ENCODE measurements around the gene SEC14L2. TPM values are rescaled to one million over a fixed set of nuclear protein-coding genes. Genes with fewer than 3 reads are reported as not detected.

The SEC14L2 gene
- total and polyA plus RNA-seq, 2 donors (not counting 3 experiments of a cell fraction or from before 2014, with no cell fraction given), result 22.5 to 28.8 TPM

DNA sequence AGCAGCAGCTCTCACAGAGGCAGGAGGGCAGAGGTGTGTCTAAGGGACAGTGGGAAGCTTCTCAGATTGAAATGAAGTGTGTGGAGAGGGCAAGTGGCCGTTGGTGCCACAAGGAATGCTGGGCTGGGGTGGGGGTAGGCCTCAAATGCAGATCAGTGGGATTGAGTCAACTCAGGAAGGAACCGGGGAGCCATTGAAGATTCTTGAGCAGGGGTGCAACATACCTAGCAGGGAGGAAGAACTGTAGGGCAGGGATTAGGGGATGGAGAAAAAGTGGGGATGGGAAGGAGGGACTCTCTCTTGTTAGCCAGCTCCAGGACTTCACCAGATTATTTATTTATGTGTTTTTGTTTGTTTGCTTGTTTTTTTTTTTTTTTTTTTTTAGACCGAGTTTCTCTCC lies 2.9 kb upstream of the SEC14L2 start:
- no peak for FAIRE-seq
- Histone ChIP-seq H3K36me3 (ENCODE audit: control insufficient read depth in 2 of 2, extremely low read depth in 1 of 2, insufficient read depth in 2 of 2, low read length in 2 of 2) (no peaks in the 10 kb centered on the region), H3K4me3 (replicated peaks in 1 of 3; ENCODE audit: insufficient read depth in 1 of 3, low read depth in 1 of 3, low read length in 3 of 3) (no peak overlapping the region), H4K20me1 (replicated peaks; ENCODE audit: control insufficient read depth, extremely low read depth, insufficient read depth, low read length) (no peaks in the 10 kb centered on the region), H3K4me1 (ENCODE audit: control insufficient read depth, extremely low read depth, insufficient read depth, low read length) (peaks cover 21% of the 10 kb centered on the region), H3K27me3 (ENCODE audit: control insufficient read depth in 2 of 2, insufficient read depth in 2 of 2, low read length in 2 of 2) (no peaks in the 10 kb centered on the region), H3K9me3 (replicated peaks; ENCODE audit: control insufficient read depth, insufficient read depth, low read length) (no peaks in the 10 kb centered on the region), H3K4me2 (ENCODE audit: insufficient read depth, low read length) (no peak overlapping the region), H2AFZ (ENCODE audit: low read depth, low read length) (no peak overlapping the region), H3K27ac (ENCODE audit: insufficient read depth, low read depth, low read length) (no peak overlapping the region), H3K79me2 (ENCODE audit: control insufficient read depth, insufficient read depth, low read length) (peaks cover 25% of the 10 kb centered on the region), H3K9me1 (replicated peaks; ENCODE audit: control insufficient read depth, extremely low read depth, insufficient read depth, low read length) (no peaks in the 10 kb centered on the region), H3K9ac (replicated peaks; ENCODE audit: extremely low read depth, insufficient read depth, low read length) (no peak overlapping the region)
- BruUV-seq (replicated peaks), result no TSS peak
- ChIA-PET POLR2A (interaction anchor here (0.5 to 1.1 kb wide), 2 partner anchors 17 to 31 kb away, joined by 5 to 7 read pairs; no protein-coding TSS in a partner anchor), CTCF (no interaction called here)
- intact Hi-C loops (cut with micrococcal nuclease), result loop anchor here (5.0 kb wide), 1 partner anchor 213 kb away; the partner anchor contains the start of gene TCN2
- no peak for DNase-seq (ENCODE audit: low read depth, low spot score)
- TF ChIP-seq, protein P1, sequence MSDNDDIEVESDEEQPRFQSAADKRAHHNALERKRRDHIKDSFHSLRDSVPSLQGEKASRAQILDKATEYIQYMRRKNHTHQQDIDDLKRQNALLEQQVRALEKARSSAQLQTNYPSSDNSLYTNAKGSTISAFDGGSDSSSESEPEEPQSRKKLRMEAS (IDR thresholded peaks at IDR 0.05; ENCODE audit: insufficient read depth, insufficient read length), result no peak
- no peak for TF ChIP-seq FOS (IDR thresholded peaks at IDR 0.05; ENCODE audit: borderline replicate concordance, insufficient read depth, low read length)
- TF ChIP-seq, protein P2, sequence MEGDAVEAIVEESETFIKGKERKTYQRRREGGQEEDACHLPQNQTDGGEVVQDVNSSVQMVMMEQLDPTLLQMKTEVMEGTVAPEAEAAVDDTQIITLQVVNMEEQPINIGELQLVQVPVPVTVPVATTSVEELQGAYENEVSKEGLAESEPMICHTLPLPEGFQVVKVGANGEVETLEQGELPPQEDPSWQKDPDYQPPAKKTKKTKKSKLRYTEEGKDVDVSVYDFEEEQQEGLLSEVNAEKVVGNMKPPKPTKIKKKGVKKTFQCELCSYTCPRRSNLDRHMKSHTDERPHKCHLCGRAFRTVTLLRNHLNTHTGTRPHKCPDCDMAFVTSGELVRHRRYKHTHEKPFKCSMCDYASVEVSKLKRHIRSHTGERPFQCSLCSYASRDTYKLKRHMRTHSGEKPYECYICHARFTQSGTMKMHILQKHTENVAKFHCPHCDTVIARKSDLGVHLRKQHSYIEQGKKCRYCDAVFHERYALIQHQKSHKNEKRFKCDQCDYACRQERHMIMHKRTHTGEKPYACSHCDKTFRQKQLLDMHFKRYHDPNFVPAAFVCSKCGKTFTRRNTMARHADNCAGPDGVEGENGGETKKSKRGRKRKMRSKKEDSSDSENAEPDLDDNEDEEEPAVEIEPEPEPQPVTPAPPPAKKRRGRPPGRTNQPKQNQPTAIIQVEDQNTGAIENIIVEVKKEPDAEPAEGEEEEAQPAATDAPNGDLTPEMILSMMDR (IDR thresholded peaks at IDR 0.05; ENCODE audit: extremely low read depth in 1 of 2, insufficient read depth in 1 of 2, low read depth in 1 of 2, low read length in 2 of 2), result no peak
- no peak for TF ChIP-seq MYC (IDR thresholded peaks at IDR 0.05; ENCODE audit: low read depth, low read length)
- TF ChIP-seq EZH2 (IDR thresholded peaks at IDR 0.05; ENCODE audit: borderline replicate concordance, low read depth, low read length, severe bottlenecking), result no peak
- no peak for TF ChIP-seq POLR2AphosphoS5 (IDR thresholded peaks at IDR 0.05; ENCODE audit: insufficient read depth, low read depth, low read length)
- no peak for TF ChIP-seq POLR2A (IDR thresholded peaks at IDR 0.05; ENCODE audit: low read depth, low read length)
- dilution Hi-C loops (cut with MboI; ENCODE audit: extremely low pct_ligation_motif_present, low sequenced_read_pairs), result no loop called here

Measured in endothelial cell of umbilical vein (primary cell).